Measurements from ENCODE around the gene HIPK3.

GRCh38 chr11:33292311-33292710 lies 35.1 kb downstream of the HIPK3 start:
- no peak for TF ChIP-seq POLR2A (IDR thresholded peaks at IDR 0.05)
- TF ChIP-seq, protein P1, sequence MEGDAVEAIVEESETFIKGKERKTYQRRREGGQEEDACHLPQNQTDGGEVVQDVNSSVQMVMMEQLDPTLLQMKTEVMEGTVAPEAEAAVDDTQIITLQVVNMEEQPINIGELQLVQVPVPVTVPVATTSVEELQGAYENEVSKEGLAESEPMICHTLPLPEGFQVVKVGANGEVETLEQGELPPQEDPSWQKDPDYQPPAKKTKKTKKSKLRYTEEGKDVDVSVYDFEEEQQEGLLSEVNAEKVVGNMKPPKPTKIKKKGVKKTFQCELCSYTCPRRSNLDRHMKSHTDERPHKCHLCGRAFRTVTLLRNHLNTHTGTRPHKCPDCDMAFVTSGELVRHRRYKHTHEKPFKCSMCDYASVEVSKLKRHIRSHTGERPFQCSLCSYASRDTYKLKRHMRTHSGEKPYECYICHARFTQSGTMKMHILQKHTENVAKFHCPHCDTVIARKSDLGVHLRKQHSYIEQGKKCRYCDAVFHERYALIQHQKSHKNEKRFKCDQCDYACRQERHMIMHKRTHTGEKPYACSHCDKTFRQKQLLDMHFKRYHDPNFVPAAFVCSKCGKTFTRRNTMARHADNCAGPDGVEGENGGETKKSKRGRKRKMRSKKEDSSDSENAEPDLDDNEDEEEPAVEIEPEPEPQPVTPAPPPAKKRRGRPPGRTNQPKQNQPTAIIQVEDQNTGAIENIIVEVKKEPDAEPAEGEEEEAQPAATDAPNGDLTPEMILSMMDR (IDR thresholded peaks at IDR 0.05 in 4 of 5, conservative IDR thresholded peaks at IDR 0.05 in 1 of 5), result no peak

Data from gastrocnemius medialis (tissue), 4 donors.